ENCODE results near the gene NPIPB6.
"Not testable (repeated sequence)": the region's sequence is repeated elsewhere in the genome, so short reads cannot be mapped to it uniquely, and the experiment has no call there.

Gene NPIPB6

GRCh38 chr16:28363408-28363807 is at the start of gene NPIPB6:
Gene NPIPB6, minus strand, starts transcription at chr16:28363508. Its CDS starts 686 bp downstream, at chr16:28362822.
- not testable (repeated sequence) for DNase-seq

GRCh38 chr16:28403220-28404072 is 40.1 kb upstream of the NPIPB6 start, which contains the start of gene EIF3CL:
Gene EIF3CL, minus strand, starts transcription at chr16:28403841. Its CDS starts 223 bp downstream, at chr16:28403618.
- not testable (repeated sequence) for DNase-seq

GRCh38 chr16:28392054-28392453 is 28.7 kb upstream of the NPIPB6 start:
- DNase-seq: not testable (repeated sequence)

- not testable (repeated sequence) for DNase-seq
Observed at GRCh38 chr16:28382177-28382867, 19.0 kb upstream of the NPIPB6 start.

GRCh38 chr16:28377822-28378221 is 14.5 kb upstream of the NPIPB6 start:
- DNase-seq: not testable (repeated sequence)

- not testable (repeated sequence) for DNase-seq
Observed at GRCh38 chr16:28377108-28377625, 13.9 kb upstream of the NPIPB6 start.

- DNase-seq: not testable (repeated sequence)
Observed at GRCh38 chr16:28375115-28375514, 11.8 kb upstream of the NPIPB6 start.

GRCh38 chr16:28374281-28374680 is 11.0 kb upstream of the NPIPB6 start:
- DNase-seq: not testable (repeated sequence)

- not testable (repeated sequence) for DNase-seq
Observed at GRCh38 chr16:28367926-28368325, 4.6 kb upstream of the NPIPB6 start.

GRCh38 chr16:28364268-28365173 is 1.2 kb upstream of the NPIPB6 start:
- DNase-seq: not testable (repeated sequence)

- not testable (repeated sequence) for DNase-seq
Observed at GRCh38 chr16:28362600-28362999, 708 bp downstream of the NPIPB6 start.

- DNase-seq: not testable (repeated sequence)
Observed at GRCh38 chr16:28338230-28338629, 25.1 kb downstream of the NPIPB6 start.

- DNase-seq: not testable (repeated sequence)
Observed at GRCh38 chr16:28336940-28337710, 26.2 kb downstream of the NPIPB6 start.

GRCh38 chr16:28335678-28336077 is 27.6 kb downstream of the NPIPB6 start:
- not testable (repeated sequence) for DNase-seq

- not testable (repeated sequence) for DNase-seq
Observed at GRCh38 chr16:28332632-28333031, 30.7 kb downstream of the NPIPB6 start.

- not testable (repeated sequence) for DNase-seq
Observed at GRCh38 chr16:28330981-28331380, 32.3 kb downstream of the NPIPB6 start.

- DNase-seq: not testable (repeated sequence)
Observed at GRCh38 chr16:28330232-28330631, 33.1 kb downstream of the NPIPB6 start.

GRCh38 chr16:28326881-28327610 is 36.3 kb downstream of the NPIPB6 start:
- peak; percentile 44 for DNase-seq

- DNase-seq: no peak
Observed at GRCh38 chr16:28324887-28325279, 38.4 kb downstream of the NPIPB6 start.

GRCh38 chr16:28324235-28324886 is 38.9 kb downstream of the NPIPB6 start:
- peak; percentile 32 for DNase-seq

Measured in SHP77 treated with DMSO at 0.1 percent for 48 hours (cell line).